Mesodermal cell (in vitro differentiated cells): ENCODE data around the gene FAAH2.
"Not testable (repeated sequence)": the region's sequence is repeated elsewhere in the genome, so short reads cannot be mapped to it uniquely, and the experiment has no call there.

Experiments
- H3K27ac ChIP-seq: 2 replicates; pipeline ENCODE4 v1.7.0; 2013; ENCODE audit warnings: mild to moderate bottlenecking, low read depth, low read length, moderate library complexity; ENCODE audit not compliant: severe bottlenecking
- H3K36me3 ChIP-seq: 2 replicates; pipeline ENCODE4 v1.7.1; 2013; ENCODE audit warnings: mild to moderate bottlenecking, low read length, moderate library complexity; ENCODE audit not compliant: control insufficient read depth, insufficient read depth
- H3K4me1 ChIP-seq: one replicate; pipeline ENCODE4 v1.7.1; 2013; ENCODE audit warnings: mild to moderate bottlenecking, low read length; ENCODE audit not compliant: insufficient read depth, control insufficient read depth, poor library complexity, severe bottlenecking
- H3K4me3 ChIP-seq: 2 replicates; pipeline ENCODE4 v1.7.0; 2013; ENCODE audit warnings: low read length, control low read depth, mild to moderate bottlenecking; ENCODE audit not compliant: insufficient read depth, poor library complexity, severe bottlenecking; ENCODE audit errors: extremely low read depth
- H3K9me3 ChIP-seq: 2 replicates; pipeline ENCODE4 v1.7.1; 2013; ENCODE audit warnings: mild to moderate bottlenecking, low read length, moderate library complexity; ENCODE audit not compliant: control insufficient read depth
- WGBS, 2 experiments: methylation state at CpG; one replicate each; pipeline ENCODE4 v1.1.5; 2013; ENCODE audit warnings: missing lambda C conversion rate in 2 of 2; ENCODE audit not compliant: insufficient coverage in 2 of 2; 5-methylcytosine and 5-hydroxymethylcytosine counted together

FAAH2 gene

DNA sequence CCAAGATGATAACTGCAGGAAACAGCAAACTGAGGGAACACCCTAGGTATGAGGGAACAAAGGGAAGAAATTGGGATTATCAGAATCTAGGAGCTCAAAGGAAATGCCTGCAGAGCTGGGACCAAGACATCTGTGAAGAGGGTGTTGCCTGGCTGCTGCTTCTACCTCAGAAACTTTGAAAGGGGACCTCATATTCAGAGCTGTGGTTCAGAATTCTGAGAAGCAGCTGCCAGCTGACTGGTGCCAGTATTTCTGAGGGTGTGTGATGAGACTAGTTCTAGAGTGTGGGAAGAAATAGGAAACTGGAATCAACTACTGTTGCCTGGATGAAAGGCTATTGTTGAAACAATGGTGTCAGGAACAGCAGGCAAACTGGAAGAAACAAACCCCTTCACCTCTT, 8.5 kb downstream of the FAAH2 start:
- H3K36me3 ChIP-seq = no peaks in the 10 kb centered on the region
- H3K4me1 ChIP-seq = no peaks in the 10 kb centered on the region
- no peaks in the 10 kb centered on the region for H3K9me3 ChIP-seq

DNA sequence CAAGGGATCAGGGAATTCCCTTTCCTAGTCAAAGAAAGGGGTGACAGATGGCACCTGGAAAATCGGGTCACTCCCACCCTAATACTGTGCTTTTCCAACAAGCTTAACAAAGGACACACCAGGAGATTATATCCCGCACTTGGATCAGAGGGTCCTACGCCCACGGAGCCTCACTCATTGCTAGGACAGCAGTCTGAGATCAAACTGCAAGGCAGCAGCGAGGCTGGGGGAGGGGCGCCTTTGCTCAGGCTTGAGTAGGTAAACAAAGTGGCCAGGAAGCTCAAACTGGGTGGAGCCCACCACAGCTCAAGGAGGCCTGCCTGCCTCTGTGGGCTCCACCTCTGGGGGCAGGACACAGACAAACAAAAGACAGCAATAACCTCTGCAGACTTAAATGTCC, 9.2 kb downstream of the FAAH2 start:
- H3K27ac ChIP-seq, H3K36me3 ChIP-seq, H3K4me1 ChIP-seq, H3K9me3 ChIP-seq, H3K4me3 ChIP-seq: not testable (repeated sequence)
- 100% methylated on average over 5 of the region's 6 CpGs; no CpG with 5 or more reads in 1 of the 2 experiments for WGBS, 2 experiments

More for the DNA sequence above, 8.5 kb downstream of the FAAH2 start:
- no peak overlapping the region for H3K4me3 ChIP-seq
- H3K27ac ChIP-seq = no peak overlapping the region

- Histone ChIP-seq H3K36me3 (no peaks in the 10 kb centered on the region), H3K27ac (no peak overlapping the region), H3K4me3 (no peak overlapping the region), H3K9me3 (no peaks in the 10 kb centered on the region), H3K4me1 (no peaks in the 10 kb centered on the region)
- no CpG with 5 or more reads among the region's 2 CpGs for WGBS, 2 experiments
Observed at GRCh38 chrX:57313583-57314215, 27.2 kb downstream of the FAAH2 start.

GRCh38 chrX:57329008-57329407, 42.5 kb downstream of the FAAH2 start:
- Histone ChIP-seq H3K4me1 (no peaks in the 10 kb centered on the region), H3K27ac (no peak overlapping the region), H3K36me3 (no peaks in the 10 kb centered on the region)

DNA sequence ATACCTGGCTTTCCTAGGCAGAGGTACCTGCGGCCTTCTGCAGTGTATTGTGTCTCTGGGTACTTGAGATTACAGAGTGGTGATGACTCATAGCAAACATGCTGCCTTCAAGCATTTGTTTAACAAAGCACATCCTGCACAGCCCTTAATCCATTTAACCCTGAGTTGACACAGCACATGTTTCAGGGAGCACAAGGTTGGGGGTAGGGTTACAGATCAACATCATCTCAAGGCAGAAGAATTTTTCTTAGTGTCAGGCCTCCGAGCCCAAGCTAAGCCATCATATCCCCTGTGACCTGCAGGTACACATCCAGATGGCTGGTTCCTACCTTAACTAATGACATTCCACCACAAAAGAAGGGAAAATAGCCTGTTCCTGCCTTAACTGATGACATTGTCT, 49.3 kb downstream of the FAAH2 start:
- no CpG with 5 or more reads among the region's 2 CpGs for WGBS, 2 experiments
- H3K27ac ChIP-seq, H3K9me3 ChIP-seq, H3K4me1 ChIP-seq, H3K36me3 ChIP-seq, H3K4me3 ChIP-seq: not testable (repeated sequence)

More at GRCh38 chrX:57329008-57329407, 42.5 kb downstream of the FAAH2 start:
- Histone ChIP-seq H3K4me3 (no peak overlapping the region), H3K9me3 (no peaks in the 10 kb centered on the region)

- Histone ChIP-seq H3K4me1 (no peaks in the 10 kb centered on the region), H3K36me3 (no peaks in the 10 kb centered on the region), H3K9me3 (no peaks in the 10 kb centered on the region), H3K27ac (no peak overlapping the region), H3K4me3 (no peak overlapping the region)
- no CpG with 5 or more reads among the region's 2 CpGs for WGBS, 2 experiments
Observed at GRCh38 chrX:57353472-57354132, 67.1 kb downstream of the FAAH2 start.

DNA sequence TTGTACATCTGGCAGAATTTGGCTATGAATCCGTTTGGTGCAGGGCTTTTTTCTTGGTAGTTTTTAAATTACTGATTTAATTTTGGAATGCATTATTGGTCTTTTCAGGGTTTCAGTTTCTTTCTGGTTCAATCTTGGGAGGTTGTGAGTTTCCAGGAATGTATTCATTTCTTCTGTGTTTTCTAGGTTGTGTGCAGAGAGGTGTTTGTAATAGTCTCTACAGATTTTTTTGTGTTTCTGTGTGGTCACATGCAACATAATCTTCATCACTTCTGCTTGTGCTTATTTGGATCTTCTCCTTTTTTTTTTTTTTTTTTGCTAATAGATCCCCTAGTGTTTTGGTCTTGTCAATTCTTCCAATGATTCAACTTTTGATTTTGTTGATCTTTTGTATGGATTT, 77.6 kb downstream of the FAAH2 start:
- WGBS, 2 experiments = no CpG with 5 or more reads among the region's 1 CpG
- H3K36me3 ChIP-seq = no peaks in the 10 kb centered on the region
- no peaks in the 10 kb centered on the region for H3K9me3 ChIP-seq
- no peak overlapping the region for H3K4me3 ChIP-seq
- no peak overlapping the region for H3K27ac ChIP-seq
- H3K4me1 ChIP-seq = no peaks in the 10 kb centered on the region

DNA sequence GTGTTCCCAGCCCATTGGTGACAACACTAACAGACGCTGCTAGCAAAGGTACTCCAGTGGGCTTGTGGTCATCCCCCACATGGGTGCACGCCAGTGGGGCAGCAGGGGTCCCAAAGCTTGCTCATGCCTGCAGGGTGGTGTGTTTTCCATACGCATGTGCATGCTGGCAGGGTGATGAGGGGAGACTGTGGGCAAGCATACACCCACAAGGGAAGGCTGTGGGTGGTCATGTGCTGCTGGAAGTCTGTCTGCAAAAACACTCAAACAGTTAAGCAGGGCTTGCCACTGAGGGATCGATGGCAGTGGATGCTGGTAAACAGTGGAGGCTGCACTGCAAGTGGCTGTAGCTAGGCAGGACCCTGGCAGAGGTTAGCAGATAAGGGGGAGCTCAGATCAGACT, 79.9 kb downstream of the FAAH2 start:
- H3K9me3 ChIP-seq = no peaks in the 10 kb centered on the region
- H3K27ac ChIP-seq = no peak overlapping the region
- H3K4me3 ChIP-seq = no peak overlapping the region
- no peaks in the 10 kb centered on the region for H3K4me1 ChIP-seq
- no peaks in the 10 kb centered on the region for H3K36me3 ChIP-seq
- 100% methylated on average over 1 of the region's 4 CpGs; no CpG with 5 or more reads in 1 of the 2 experiments for WGBS, 2 experiments

DNA sequence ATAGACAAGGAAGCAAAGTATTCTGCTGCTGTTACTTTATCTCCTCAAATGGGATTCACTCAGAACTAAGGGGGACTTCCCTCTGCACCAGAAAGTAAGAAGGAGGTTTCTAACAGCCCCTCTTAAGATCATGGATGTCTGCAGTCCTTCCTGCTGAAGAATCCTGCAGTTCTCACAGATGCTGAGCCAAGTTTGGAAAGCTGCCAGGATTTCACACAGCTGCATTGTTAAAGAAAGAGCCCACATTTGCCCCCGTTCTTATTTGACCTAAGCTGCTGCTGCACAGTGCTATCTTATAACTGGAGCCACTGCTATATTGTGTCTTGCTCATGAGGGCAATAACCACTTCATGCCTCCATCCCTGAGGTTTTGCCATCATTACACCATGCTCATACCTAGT, 81.1 kb downstream of the FAAH2 start:
- no peaks in the 10 kb centered on the region for H3K4me1 ChIP-seq
- no peaks in the 10 kb centered on the region for H3K9me3 ChIP-seq
- no peaks in the 10 kb centered on the region for H3K36me3 ChIP-seq
- no peak overlapping the region for H3K4me3 ChIP-seq
- no peak overlapping the region for H3K27ac ChIP-seq
- 33 to 80% methylated on average over 1 of the region's 1 CpG for WGBS, 2 experiments

DNA sequence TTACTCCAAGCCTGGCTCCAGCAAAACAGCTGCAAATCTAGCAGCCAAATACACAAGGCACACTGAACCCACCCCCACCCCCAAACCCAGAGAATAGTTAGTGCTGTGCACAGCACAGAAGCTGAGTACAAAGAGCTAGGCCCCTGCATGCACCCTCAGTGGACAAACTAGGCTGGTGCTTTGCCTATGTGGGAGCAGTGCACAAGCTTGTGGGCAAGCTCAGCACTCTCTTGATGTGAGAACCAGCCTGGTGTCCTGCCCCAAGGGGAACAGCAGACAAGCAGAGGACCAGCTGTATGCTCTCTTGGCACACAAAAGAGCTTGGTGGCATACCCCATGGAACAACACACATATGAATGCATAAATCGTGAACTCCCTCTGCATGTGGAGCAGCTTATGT, 81.7 kb downstream of the FAAH2 start:
- no peaks in the 10 kb centered on the region for H3K9me3 ChIP-seq
- no peaks in the 10 kb centered on the region for H3K36me3 ChIP-seq
- H3K27ac ChIP-seq = no peak overlapping the region
- 100% methylated on average over 1 of the region's 1 CpG; no CpG with 5 or more reads in 1 of the 2 experiments for WGBS, 2 experiments
- H3K4me1 ChIP-seq = no peaks in the 10 kb centered on the region
- no peak overlapping the region for H3K4me3 ChIP-seq

GRCh38 chrX:57379296-57379695, 92.8 kb downstream of the FAAH2 start:
- Histone ChIP-seq H3K36me3 (no peaks in the 10 kb centered on the region), H3K9me3 (no peaks in the 10 kb centered on the region), H3K4me3 (no peak overlapping the region), H3K27ac (no peak overlapping the region), H3K4me1 (no peaks in the 10 kb centered on the region)
- WGBS, 2 experiments = 100% methylated on average over 1 to 3 of the region's 4 CpGs
